Activated CD8-positive, alpha-beta memory T cell treated with anti-CD3 and anti-CD28 coated beads for 24 hours (primary cell): ENCODE data around the gene HES1.
"Not testable (repeated sequence)": the region's sequence is repeated elsewhere in the genome, so short reads cannot be mapped to it uniquely, and the experiment has no call there.

Source experiments
- DNase-seq: peaks from one replicate; pipeline ENCODE4 v3.0.0-alpha.2; 2020

Gene HES1

GRCh38 chr3:194128919-194129295, 7.0 kb upstream of the HES1 start:
- not testable (repeated sequence) for DNase-seq

GRCh38 chr3:194129581-194130133, 6.3 kb upstream of the HES1 start:
- DNase-seq = no peak

GRCh38 chr3:194130188-194130587, 5.8 kb upstream of the HES1 start:
- no peak for DNase-seq

- DNase-seq = no peak
Measured at GRCh38 chr3:194130807-194131589, 5.0 kb upstream of the HES1 start.

GRCh38 chr3:194132465-194133286, 3.3 kb upstream of the HES1 start:
- no peak for DNase-seq

GRCh38 chr3:194133661-194134230, 2.2 kb upstream of the HES1 start:
- peak; percentile 78 for DNase-seq

GRCh38 chr3:194134231-194134756, 1.7 kb upstream of the HES1 start:
- peak; percentile 84 for DNase-seq

- peak; percentile 89 for DNase-seq
Measured at GRCh38 chr3:194134757-194135515, 1.0 kb upstream of the HES1 start.

GRCh38 chr3:194135516-194135805, 487 bp upstream of the HES1 start:
- DNase-seq = no peak

GRCh38 chr3:194136519-194137007, 615 bp downstream of the HES1 start:
- DNase-seq = no peak

GRCh38 chr3:194137008-194137505, 1.1 kb downstream of the HES1 start:
- DNase-seq = peak; percentile 70

GRCh38 chr3:194137506-194138474, 1.8 kb downstream of the HES1 start:
- DNase-seq = peak; percentile 77

GRCh38 chr3:194138732-194139070, 2.8 kb downstream of the HES1 start:
- no peak for DNase-seq

GRCh38 chr3:194139071-194139813, 3.3 kb downstream of the HES1 start:
- no peak for DNase-seq

- no peak for DNase-seq
Measured at GRCh38 chr3:194139814-194140391, 4.0 kb downstream of the HES1 start.

- DNase-seq = peak; percentile 69
Measured at GRCh38 chr3:194140520-194141414, 4.8 kb downstream of the HES1 start.

- DNase-seq = peak; percentile 83
Measured at GRCh38 chr3:194141415-194142155, 5.6 kb downstream of the HES1 start.
